GM12801 (cell line): ENCODE results near the gene TLE6.

Experiments used
- TF ChIP-seq, protein P1 (sequence below): IDR thresholded peaks from one replicate; pipeline ENCODE4 v1.5.1; 2011; ENCODE audit warnings: control low read depth; ENCODE audit not compliant: insufficient read length; ENCODE audit errors: extremely low read depth

TLE6 gene

DNA sequence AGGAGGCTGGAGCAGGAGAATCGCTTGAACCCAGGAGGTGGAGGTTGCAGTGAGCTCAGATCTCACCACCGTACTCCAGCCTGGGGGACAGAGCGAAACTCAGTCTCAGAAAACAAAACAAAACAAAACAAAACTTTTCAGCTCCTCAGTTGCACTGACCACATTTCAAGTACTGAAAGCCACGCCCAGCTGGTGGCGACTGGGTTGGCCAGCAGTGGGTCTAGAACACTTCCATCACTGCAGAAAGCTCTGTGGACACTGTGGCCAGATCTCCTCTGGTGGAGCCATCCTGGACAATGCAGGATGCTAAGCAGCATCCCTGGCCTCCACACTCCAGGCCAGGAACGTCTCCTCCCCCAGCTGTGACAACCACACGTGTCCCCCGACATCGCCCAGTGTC lies 30.6 kb downstream of the TLE6 start:
- TF ChIP-seq, protein P1, sequence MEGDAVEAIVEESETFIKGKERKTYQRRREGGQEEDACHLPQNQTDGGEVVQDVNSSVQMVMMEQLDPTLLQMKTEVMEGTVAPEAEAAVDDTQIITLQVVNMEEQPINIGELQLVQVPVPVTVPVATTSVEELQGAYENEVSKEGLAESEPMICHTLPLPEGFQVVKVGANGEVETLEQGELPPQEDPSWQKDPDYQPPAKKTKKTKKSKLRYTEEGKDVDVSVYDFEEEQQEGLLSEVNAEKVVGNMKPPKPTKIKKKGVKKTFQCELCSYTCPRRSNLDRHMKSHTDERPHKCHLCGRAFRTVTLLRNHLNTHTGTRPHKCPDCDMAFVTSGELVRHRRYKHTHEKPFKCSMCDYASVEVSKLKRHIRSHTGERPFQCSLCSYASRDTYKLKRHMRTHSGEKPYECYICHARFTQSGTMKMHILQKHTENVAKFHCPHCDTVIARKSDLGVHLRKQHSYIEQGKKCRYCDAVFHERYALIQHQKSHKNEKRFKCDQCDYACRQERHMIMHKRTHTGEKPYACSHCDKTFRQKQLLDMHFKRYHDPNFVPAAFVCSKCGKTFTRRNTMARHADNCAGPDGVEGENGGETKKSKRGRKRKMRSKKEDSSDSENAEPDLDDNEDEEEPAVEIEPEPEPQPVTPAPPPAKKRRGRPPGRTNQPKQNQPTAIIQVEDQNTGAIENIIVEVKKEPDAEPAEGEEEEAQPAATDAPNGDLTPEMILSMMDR: no peak

DNA sequence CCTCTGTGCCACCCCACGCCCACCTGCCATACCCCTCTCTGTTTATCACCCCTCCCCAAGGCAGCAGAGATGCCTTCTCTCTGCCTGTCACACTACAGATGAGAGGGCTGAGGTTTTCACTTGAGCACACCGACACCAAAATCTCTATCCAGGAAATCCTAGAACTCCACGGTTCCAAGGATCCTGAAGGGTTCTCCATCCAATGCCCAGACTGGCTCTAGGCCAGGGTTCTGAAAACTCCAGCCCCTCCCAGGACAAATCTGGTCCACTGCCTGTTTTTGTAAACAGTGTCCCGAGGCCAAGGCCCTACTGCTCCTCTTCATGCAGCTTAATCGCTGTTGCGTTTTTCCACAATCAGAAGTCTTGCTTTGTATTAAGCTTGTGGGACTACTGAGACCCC lies 31.6 kb downstream of the TLE6 start:
- TF ChIP-seq, protein P1: no peak

GRCh38 chr19:3010871-3011270 lies 33.5 kb downstream of the TLE6 start:
- TF ChIP-seq, protein P1: no peak

DNA sequence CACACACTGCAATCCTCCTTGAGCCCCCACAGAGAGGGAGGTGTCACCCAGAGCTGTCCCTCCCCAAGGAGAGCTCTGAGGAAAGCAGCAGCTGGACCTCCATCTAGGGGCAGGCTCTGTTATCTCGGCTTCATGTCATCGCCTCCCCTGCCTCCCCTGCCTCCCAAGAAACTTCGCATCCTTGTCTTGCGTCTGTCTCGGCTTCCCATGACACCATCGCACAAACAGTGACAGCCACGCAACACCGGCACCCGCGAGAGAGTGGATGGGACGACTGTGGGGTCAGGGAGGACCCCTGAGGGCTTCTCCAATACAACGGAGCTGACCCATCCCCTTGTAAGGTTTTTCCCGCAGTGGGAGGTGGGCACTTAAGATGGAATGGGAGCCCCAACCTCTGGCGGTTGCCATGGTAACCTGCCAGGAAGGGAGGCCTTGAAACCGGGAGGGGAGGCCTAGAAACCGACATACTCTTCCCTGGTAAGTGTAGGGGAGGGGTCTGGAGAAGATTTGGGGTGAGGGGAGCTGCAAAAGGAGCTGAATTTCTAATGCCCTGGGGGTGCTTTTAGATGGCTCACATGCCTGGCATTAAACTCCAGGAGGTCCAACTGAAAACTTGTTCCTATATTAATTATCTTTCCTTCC lies 35.4 kb downstream of the TLE6 start:
- TF ChIP-seq, protein P1: no peak

DNA sequence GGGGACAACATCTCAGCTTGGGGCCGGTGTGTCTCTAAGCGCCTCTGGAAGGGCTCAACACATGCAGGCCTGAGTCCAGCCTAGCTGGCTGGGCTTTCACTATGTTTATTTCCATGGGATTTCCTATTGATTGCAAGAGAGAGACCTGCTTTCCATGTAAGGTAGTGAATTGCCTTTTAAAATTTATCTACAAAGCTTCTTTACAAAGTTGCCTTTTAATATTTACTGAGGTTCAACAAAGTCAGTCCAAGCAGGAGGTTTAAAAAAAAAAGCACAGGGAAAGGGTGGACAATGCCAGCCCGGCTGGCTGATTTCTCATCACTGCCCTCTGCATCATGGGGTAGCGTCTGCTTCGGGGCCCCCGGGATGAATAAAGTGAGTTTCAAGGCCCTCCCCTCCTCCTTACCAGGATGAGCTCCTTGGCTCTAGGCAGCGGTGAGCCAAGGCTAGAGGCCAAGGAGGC lies 35.9 kb downstream of the TLE6 start:
- TF ChIP-seq, protein P1: no peak

- TF ChIP-seq, protein P1: no peak
Measured at GRCh38 chr19:3014135-3014534, 36.8 kb downstream of the TLE6 start.

DNA sequence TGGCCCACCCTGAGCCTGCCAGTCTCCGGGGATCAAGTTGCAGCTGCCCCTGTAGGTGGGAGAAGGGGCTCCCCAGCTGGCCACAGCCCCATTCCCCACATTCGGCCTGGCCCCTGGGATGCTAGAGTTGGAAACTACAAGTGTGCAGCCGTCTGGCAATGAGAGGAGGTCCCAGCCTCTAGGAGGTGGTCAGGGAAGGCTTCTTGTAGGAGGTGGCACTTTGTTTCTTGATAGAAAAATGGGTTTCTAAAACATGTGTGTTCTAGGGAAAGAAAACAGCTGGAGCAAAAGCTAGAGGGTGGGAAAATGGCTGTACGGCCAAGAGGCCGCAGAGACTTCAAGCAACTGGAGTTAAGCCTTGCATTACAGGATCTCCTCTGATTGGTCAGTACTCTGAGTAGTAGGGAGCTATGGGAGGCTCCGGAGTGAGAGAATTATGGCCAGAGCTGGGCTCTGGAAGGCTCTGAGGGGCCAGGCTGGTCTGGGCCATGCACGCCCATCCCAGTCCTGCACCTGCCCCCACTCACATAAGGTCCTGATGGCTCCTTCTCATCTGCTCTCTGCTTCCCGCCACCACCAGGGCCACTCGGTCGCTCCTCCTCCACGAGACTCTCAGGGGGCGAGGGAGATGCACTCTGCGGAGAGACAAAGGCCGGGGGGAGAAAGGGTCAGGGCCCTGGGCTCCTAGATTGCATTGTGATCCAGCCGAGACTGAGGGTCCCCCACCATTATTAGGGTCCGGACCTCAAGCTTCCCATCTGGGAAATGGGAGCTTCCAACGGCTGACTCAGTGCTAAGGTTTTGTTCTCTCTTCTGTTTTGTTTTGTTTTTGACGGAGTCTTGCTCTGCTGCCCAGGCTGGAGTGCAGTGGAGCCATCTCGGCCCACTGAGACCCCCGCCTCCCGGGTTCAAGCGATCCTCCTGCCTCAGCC lies 38.0 kb downstream of the TLE6 start:
- TF ChIP-seq, protein P1: no peak
